ENCODE results near the gene CAPN7.

CAPN7 gene

DNA sequence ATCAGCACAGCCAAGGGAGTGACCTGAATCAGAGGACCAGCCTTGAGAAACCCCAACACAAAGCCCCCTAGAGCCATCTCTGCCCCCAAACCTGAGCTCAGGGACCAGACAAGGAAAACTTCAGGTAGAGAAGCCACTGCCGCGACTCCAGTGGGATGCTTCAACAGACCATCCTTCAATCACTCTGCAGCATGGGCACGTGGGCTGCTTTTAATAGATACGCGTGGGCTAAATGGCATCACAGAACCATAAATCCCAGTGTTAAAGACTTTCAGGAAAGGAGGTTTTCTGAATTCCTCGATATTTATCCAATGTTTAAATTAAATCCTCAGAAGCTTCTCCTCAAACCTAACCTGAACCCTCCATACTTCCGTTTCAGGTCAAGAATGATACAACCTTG, 95.7 kb downstream of the CAPN7 start:
- FAIRE-seq: no peak

All from colon (tissue), 2 donors.